ENCODE results near the gene TMEM221.

Gene TMEM221

DNA sequence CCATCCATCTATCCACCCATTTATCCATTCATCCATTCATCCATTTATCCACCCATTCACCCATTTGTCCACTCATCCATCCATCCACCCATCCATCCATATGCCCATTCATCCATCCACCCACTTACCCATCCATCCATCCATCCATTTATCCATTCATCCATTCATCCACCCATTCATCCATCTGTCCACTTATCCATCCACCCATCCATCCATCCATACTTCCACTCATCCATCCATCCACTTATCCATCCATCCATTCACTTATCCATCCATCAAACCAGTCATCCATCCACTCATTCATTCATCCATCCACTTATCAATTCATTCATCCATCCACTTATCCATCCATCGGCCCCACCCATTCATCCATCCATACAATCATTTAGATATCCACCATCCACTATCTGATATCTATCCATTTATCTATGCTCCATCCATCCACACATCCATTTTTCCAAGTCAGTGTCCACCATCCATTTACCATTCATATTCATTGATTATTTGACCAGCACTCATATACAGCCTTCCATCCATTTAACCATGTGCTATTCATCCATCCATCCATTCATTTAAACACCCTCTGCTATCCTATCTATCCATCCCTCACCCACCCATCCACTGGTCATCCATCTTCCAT lies 2.8 kb downstream of the TMEM221 start:
- DNase-seq (ENCODE audit: low read depth in 2 of 2), result no peak

DNA sequence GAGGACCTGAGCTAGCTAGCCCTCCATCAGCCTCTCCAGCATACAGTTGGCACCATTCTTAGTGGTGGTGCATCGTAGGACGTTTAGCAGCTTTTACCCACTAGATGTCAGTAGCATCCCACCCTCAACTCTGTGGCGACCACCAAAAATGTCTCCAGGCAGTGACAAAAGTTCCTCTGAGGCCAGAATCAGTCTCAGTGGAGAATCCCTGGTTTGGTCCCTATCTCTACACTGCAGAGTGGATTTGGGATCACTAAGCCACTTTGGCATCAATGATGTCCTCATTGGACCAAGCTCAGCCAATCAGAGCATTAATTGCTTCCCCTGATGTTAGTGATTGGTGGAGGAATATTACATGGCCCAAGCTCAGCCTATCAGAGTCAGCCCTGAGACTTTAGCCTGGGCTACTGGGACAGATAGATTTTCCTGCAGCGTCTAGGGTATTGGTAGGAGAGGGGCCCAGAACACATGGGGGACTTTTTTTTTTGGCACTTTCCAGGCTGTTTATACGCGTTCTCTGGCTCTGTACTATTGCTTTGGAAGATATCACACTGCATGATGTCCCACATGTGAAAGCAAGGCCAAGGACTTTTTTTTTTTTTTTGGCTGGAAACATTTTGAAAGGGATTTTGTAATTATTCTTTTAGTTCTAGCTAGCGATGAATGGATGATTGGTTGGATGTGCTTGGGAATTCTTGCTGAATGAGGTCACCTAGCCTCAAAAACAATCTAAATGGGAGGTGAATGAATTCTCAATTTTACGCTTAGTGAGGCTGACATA lies 7.0 kb downstream of the TMEM221 start:
- no peak for DNase-seq (ENCODE audit: low read depth in 2 of 2)

DNA sequence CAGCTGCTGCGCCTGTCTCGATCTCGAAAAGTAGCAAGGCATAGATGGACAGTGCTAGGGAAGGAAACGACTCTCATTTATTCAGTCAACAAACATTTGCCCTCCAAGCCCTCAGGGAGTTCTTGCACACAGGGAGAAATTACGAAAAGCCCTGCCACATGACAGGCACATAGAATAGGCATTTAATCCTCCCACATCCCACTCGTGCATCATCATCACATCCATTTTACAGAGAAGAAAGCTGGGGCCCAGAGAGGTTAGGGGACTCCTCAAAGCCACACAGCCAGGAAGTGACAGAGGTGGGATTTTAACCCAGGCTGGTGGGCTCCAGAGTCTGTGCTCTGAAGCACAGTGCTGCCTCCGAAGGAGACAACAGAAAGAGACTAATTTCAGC lies 11.6 kb downstream of the TMEM221 start:
- DNase-seq (ENCODE audit: low read depth in 2 of 2), result no peak

DNA sequence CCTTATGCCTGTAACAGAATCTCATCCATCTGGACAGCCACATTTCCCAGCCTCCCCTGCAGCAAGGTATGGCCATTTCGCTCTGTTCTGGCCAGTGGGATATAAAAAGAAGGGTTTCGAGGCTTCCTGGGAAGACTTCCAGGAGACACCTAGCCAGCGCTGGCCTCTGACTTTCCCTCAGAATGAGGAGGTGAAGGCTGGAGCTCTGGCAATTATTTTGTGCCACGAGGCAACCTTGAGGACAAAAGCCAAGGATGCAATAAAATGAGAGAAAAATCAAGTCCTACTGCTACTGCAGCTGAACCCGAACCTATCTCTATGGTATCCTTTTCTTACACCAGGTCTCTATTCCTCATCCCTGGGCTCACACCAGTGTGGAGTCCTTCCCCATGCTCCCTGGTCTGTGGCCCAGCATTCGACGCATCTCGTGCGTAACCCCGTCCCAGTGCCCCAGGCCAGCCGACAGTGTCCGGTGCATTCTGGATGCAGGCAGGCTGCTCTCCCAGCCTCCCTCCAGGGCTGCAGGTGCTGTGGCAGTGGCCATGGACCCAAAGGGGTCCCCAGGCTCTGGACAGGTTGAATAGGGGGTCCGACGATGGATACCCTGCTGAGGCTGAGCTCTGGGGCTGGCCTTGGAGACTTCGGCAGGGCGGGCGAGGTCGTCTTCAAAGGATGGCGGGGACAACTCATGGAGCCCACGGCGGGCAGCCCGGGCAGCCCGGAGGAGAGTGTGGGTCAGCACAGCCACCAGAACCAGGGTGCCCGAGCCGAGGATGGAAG lies 12.2 kb downstream of the TMEM221 start:
- DNase-seq (ENCODE audit: low read depth in 2 of 2), result no peak

DNA sequence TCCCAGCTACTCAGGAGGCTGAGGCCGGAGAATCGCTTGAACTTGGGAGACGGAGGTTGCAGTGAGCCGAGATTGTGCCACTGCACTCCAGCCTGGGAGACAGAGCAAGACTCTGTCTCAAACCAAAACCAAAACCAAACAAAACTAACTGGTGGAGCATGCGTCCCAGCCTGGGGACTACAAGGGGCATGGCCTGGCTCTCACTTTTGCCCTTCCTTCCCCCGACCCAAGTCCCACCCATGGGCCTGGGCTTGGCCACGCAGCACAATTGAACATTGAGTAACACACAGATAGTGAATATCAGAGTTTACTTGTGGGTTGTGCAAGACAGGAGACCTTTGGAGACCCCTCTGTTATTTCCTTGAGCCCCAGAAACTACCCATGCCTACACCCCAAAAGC lies 13.2 kb downstream of the TMEM221 start:
- no peak for DNase-seq (ENCODE audit: low read depth in 2 of 2)

- DNase-seq (ENCODE audit: low read depth in 2 of 2), result no peak
These were observed 17.1 kb downstream of the TMEM221 start for GRCh38 chr19:17431417-17431816.

DNA sequence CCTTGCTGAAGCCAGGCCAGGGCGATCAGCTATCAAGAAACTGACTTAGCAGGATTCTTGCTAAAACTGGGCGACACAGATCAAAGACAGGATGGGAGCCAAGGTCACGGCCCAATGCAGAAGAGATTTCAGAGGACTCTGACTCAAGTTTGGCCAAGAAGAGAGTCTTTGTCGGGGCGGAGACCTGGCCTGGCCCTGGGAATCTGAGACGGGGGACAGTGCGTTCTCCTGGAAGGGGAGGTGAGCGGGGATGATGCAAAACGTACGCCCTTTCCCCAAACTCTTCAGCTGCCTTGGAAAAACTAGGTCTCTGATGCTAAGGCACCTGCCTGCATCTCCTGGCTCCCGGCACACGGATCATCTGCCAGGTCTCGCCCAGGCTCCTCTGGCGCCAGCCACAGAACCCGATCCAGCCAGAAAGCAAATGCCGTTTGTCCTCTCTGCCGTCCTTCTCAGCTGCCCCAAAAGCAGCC lies 18.8 kb downstream of the TMEM221 start:
- DNase-seq (ENCODE audit: low read depth in 2 of 2), result no peak

GRCh38 chr19:17424743-17425365 lies 23.6 kb downstream of the TMEM221 start:
- no peak for DNase-seq (ENCODE audit: low read depth in 2 of 2)

DNA sequence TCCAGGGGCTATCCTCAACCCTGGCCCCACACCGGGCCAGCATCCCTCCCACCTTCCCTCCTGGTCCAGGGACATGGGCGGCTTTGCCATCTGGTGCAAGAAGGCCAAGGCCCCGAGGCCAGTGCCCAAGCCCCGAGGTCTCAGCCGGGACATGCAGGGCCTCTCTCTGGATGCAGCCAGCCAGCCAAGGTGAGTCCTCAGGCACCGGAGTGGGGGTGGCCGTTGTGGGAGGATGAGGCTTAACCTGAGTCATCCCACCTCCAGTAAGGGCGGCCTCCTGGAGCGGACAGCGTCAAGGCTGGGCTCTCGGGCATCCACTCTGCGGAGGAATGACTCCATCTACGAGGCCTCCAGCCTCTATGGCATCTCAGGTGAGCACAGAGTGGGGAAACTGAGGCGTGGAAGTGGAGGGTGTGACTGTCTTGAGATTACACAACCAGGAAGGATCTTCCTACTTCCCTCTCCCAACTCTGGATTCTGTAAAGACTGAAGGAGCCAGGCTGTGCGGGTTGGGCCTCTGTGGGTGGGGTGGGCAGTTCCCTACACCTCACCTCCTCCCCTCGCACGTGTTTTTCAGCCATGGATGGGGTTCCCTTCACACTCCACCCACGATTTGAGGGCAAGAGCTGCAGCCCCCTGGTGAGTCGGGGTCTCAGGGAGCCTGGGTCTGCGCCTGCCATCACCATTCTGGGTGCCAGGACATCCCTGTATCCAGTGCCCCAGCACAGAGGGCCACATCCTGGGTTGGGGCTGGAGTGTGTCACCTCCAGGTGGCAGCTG lies 24.8 kb downstream of the TMEM221 start:
- no peak for DNase-seq (ENCODE audit: low read depth in 2 of 2)

DNA sequence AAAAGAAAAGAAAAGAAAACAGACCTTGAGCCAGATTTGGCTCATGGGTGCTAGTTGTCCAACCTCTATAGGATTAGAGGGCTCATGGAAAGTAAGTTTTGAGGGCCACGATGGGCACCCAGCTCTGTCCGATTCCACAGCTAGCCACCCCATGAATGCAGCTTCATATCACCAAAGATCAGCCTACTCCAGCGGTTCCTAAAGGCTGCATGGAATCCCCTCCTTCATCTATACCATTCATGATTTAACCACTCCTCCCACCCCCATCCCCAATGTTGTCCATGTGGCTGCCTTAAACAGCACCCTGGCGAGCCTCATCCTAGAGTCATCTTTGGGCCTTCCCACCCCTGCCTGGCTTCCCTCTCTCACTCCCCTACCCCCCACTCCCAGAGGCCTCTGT lies 26.5 kb downstream of the TMEM221 start:
- no peak for DNase-seq (ENCODE audit: low read depth in 2 of 2)

DNA sequence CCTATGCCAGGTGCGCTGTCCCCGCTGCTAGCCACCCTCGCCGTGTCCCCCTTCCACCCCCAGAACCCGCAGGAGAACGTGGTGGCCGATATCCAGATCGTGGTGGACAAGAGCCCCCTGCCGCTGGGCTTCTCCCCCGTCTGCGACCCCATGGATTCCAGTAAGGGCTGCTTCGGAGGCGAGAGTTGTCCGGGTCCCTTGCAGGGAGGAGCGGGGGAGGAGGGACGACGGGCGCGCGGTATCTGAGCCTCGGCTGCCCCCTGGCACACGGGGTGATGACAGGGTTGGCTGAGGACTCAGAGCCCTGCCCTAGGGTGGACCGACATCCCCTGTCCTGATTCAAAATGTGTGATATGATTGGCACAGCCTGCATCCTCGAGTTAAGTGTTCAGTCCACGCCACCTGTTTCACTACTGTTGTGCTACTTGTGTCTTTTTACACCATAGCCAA lies 28.0 kb downstream of the TMEM221 start:
- no peak for DNase-seq (ENCODE audit: low read depth in 2 of 2)

DNA sequence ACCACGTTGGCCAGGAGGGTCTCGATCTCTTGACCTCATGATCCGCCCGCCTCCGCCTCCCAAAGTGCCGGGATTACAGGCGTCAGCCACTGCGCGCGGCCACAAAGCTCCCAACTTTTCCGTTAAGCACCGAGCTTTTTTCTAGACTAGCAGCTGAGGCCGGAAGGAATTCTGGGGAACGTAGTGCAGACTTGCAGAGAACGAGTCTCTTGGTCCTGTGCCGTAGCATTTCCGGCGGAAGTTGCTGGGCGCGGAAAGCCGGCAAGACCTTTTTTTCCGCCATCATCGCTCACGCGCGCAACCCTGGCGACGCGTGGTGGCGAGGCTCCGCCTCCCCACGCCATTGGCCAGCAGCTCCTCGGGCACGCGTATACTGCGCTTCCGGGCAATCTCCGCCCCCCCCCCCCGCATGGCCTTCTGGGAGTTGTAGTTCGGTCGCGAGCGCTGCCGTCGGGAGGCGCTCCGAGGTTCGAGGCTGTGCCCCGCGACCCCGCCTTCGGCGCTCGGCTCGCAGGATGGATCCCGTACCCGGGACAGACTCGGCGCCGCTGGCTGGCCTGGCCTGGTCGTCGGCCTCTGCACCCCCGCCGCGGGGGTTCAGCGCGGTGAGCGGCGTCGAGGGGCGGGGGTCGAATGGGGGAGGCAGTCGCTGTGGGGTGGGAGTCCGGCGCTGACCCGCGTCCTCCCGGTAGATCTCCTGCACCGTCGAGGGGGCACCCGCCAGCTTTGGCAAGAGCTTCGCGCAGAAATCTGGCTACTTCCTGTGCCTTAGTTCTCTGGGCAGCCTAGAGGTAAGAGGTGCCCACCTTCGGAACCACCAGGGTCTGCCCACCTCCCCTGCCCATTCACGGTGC lies 28.6 kb downstream of the TMEM221 start, which contains the start of gene MVB12A:
TSS of gene MVB12A (plus strand) at position 427 of the 854 bp plus-strand sequence. CDS start at position 516, 89 bp downstream.
- peak; percentile 91 to 94 for DNase-seq (ENCODE audit: low read depth in 2 of 2)

- DNase-seq (ENCODE audit: low read depth in 2 of 2), result no peak
These were observed 29.3 kb downstream of the TMEM221 start for GRCh38 chr19:17419154-17419620.

DNA sequence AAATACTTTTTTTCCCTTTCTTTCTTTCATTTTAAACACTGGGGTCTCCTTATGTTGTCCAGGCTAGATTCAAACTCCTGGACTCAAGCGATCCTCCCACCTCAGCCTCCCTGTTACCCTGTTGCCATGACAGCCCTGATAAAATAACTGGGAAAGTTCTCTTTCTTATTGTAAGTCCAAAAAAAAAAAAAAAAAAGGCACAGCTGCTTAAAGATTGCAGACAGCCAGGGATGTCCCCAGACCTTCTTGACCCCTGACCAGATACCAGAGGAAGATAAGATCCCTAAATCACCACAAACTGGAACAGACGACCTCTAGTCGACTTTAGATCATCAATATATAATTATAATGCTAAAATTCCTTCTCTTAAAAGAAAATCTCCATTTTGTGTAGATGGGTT lies 29.8 kb downstream of the TMEM221 start:
- DNase-seq (ENCODE audit: low read depth in 2 of 2), result no peak

DNA sequence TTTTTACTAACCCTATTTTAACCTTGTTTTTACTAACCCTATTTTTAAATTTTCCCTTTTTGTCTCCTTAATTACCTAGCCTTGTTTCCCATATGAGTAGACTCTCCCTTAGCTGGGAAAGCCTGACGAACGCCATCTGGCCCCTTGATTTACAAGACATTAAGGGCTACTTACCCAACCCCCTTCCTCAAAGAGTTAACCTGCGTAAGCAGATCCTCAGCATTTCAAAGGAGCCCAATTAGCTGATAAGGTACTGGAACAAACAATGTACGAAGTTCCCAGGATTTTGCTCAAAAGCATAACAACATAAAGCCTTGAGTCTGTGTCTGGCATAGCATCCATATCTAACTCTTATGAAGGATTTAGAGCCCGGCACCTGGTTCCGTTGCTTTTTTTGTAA lies 33.3 kb downstream of the TMEM221 start:
- DNase-seq (ENCODE audit: low read depth in 2 of 2), result no peak

GRCh38 chr19:17414097-17414496 lies 34.4 kb downstream of the TMEM221 start:
- no peak for DNase-seq (ENCODE audit: low read depth in 2 of 2)

GRCh38 chr19:17411801-17412200 lies 36.7 kb downstream of the TMEM221 start:
- no peak for DNase-seq (ENCODE audit: low read depth in 2 of 2)

- no peak for DNase-seq (ENCODE audit: low read depth in 2 of 2)
These were observed 38.5 kb downstream of the TMEM221 start for GRCh38 chr19:17409990-17410389.

DNA sequence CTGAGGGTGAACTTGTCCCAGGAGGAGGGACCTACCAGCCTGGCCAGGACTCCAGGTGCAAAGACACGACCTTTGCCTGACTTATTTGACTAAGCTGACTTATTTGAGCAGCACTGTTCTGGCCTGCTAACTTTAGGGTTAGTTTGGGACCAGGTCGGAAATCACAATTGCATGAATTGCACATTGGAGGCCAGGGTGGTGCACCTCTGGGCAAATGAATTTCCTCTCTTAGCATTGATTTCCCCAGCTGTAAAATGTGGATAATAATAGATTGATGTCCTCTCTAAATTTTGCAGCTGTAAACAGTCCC lies 41.6 kb downstream of the TMEM221 start:
- DNase-seq (ENCODE audit: low read depth in 2 of 2), result no peak
